Kidney (tissue), 14 donors: ENCODE data around the gene ENOSF1. TPM values are rescaled to one million over a fixed set of nuclear protein-coding genes. Genes with fewer than 3 reads are reported as not detected.

Experiments
- DNase-seq, 5 donors: peaks; one replicate each; pipeline ENCODE4 v3.0.0-alpha.2; 2013 to 2020
- FAIRE-seq: peaks from 2 replicates; lab custom pipeline; 2012; peaks lifted over from hg19 to GRCh38; lab: Jason Lieb, UNC
- H3K27ac ChIP-seq, 2 donors: one replicate each; pipeline ENCODE4 v1.7.0; 2013; ENCODE audit warnings: low read depth in 2 of 2, low read length in 2 of 2, inconsistent platforms in 1 of 2
- H3K27me3 ChIP-seq: one replicate; pipeline ENCODE4 v1.7.1; 2013; ENCODE audit warnings: low read length, inconsistent platforms; ENCODE audit not compliant: control insufficient read depth, insufficient read depth
- H3K36me3 ChIP-seq, 3 donors: one replicate each; pipeline versions ENCODE4 v1.7.0 to v1.7.1; 2013; ENCODE audit warnings: low read length in 3 of 3, control low read depth in 1 of 3, inconsistent platforms in 1 of 3; ENCODE audit not compliant: insufficient read depth in 3 of 3, control insufficient read depth in 2 of 3
- H3K4me1 ChIP-seq, 3 donors: one replicate each; pipeline versions ENCODE4 v1.7.0 to v1.7.1; 2013; ENCODE audit warnings: low read length in 3 of 3, inconsistent platforms in 1 of 3, low read depth in 1 of 3; ENCODE audit not compliant: control insufficient read depth in 2 of 3, insufficient read depth in 2 of 3
- H3K4me3 ChIP-seq, 3 donors: one replicate each; pipeline versions ENCODE4 v1.7.0 to v1.8.1; 2013; ENCODE audit warnings: low read length in 3 of 3, control low read depth in 1 of 3, inconsistent platforms in 1 of 3
- H3K9ac ChIP-seq, 3 donors: one replicate each; pipeline versions ENCODE4 v1.7.0 to v1.7.1; 2013; ENCODE audit warnings: low read length in 3 of 3, control low read depth in 1 of 3, inconsistent platforms in 1 of 3
- H3K9me3 ChIP-seq, 3 donors: one replicate each; pipeline versions ENCODE4 v1.7.0 to v1.7.1; 2013; ENCODE audit warnings: low read length in 3 of 3, control low read depth in 1 of 3, inconsistent platforms in 1 of 3; ENCODE audit not compliant: control insufficient read depth in 2 of 3, insufficient read depth in 1 of 3
- CTCF ChIP-seq: IDR thresholded peaks from 3 replicates; pipeline ENCODE4 v1.5.1; 2012; ENCODE audit warnings: mild to moderate bottlenecking, moderate library complexity, borderline replicate concordance; ENCODE audit not compliant: insufficient read depth; ENCODE audit errors: extremely low read depth
- intact Hi-C: fragments of 100-400 bp; cut with DNase I; formaldehyde crosslinking; loops from one replicate; pipeline ENCODE4 v1.11.1; 2022
- polyA plus RNA-seq: library from polyadenylated mRNA; stranded (reverse); fragments of 350-450 nt; fragmentation: Illumina TruSeq; extraction: RNeasy Lipid Tissue Mini Kit (QIAGEN cat#74804); gene quantifications from one replicate; pipeline ENCODE4 v1.2.3, GENCODE V29; 2014; ENCODE audit warnings: low read depth, low replicate concordance; ENCODE audit not compliant: insufficient read depth
- total RNA-seq: library from RNA; stranded (reverse); fragmentation: NEBNext Ultra II Directional; extraction: Animal tissue kit (Norgen Biotek cat#: 25700); gene quantifications from one replicate; pipeline ENCODE4 v1.2.1, GENCODE V29; 2021
- donor health status: control.
- donor health status: control.
- donor health status: control.
- donor health status: control.
- donor health status: control.
- donor health status: DM: yes; HTN: yes; CAD: no.
- donor health status: Normal renal cell carcinoma (clear cell type).

The ENOSF1 gene
- total and polyA plus RNA-seq, 2 donors from 2014 or later, result 110 to 132 TPM

GRCh38 chr18:662197-662596 lies 50.2 kb downstream of the ENOSF1 start:
- H3K4me3 ChIP-seq, result no peak overlapping the region
- intact Hi-C loops, result no loop called here
- H3K9ac ChIP-seq, result no peak overlapping the region
- FAIRE-seq (no peak), DNase-seq (no peak)
- H3K36me3 ChIP-seq, result peaks cover 0 to 3% (median 0%) of the 10 kb centered on the region in 3 donors
- peaks cover 0 to 4% (median 0%) of the 10 kb centered on the region in 3 donors for H3K9me3 ChIP-seq
- H3K4me1 ChIP-seq, result peaks cover 0 to 3% (median 0%) of the 10 kb centered on the region in 3 donors
- no peaks in the 10 kb centered on the region for H3K27me3 ChIP-seq
- TF ChIP-seq CTCF, result no peak
- H3K27ac ChIP-seq, result no peak overlapping the region

- no peak for TF ChIP-seq CTCF
- no peaks in the 10 kb centered on the region for H3K27me3 ChIP-seq
- no peak for DNase-seq
- H3K9me3 ChIP-seq, result peaks cover 0 to 4% (median 0%) of the 10 kb centered on the region in 3 donors
- H3K4me1 ChIP-seq, result peaks cover 0 to 3% (median 0%) of the 10 kb centered on the region in 3 donors
- no peaks in the 10 kb centered on the region for H3K36me3 ChIP-seq
- no peak overlapping the region for H3K9ac ChIP-seq
- no peak overlapping the region for H3K4me3 ChIP-seq
- intact Hi-C loops, result no loop called here
- H3K27ac ChIP-seq, result no peak overlapping the region
- FAIRE-seq, result no peak
These were observed 52.8 kb downstream of the ENOSF1 start for GRCh38 chr18:659597-659996.

- peak in 1 of 5 donors; percentile 10 for DNase-seq
- H3K9me3 ChIP-seq, result peaks cover 0 to 4% (median 0%) of the 10 kb centered on the region in 3 donors
- no peaks in the 10 kb centered on the region for H3K36me3 ChIP-seq
- peaks cover 0 to 3% (median 0%) of the 10 kb centered on the region in 3 donors for H3K4me1 ChIP-seq
- intact Hi-C loops, result no loop called here
- H3K9ac ChIP-seq, result no peak overlapping the region
- no peak for TF ChIP-seq CTCF
- no peak for FAIRE-seq
- H3K4me3 ChIP-seq, result peak overlapping the region in 1 of 3 donors; percentile 69
- no peak overlapping the region for H3K27ac ChIP-seq
- no peaks in the 10 kb centered on the region for H3K27me3 ChIP-seq
These were observed 53.4 kb downstream of the ENOSF1 start for GRCh38 chr18:658947-659533.
